NCI-H82 treated with DMSO at 0.1 percent for 48 hours (cell line): Measurements from ENCODE around the gene NR2C2AP.
"Not testable (repeated sequence)": the region's sequence is repeated elsewhere in the genome, so short reads cannot be mapped to it uniquely, and the experiment has no call there.

ENCODE experiments used
- DNase-seq: peaks from one replicate; lab custom pipeline; 2025; ENCODE audit not compliant: unreplicated experiment; lab: John Stamatoyannopoulos, UW

NR2C2AP gene, protein sequence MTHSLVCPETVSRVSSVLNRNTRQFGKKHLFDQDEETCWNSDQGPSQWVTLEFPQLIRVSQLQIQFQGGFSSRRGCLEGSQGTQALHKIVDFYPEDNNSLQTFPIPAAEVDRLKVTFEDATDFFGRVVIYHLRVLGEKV

DNA sequence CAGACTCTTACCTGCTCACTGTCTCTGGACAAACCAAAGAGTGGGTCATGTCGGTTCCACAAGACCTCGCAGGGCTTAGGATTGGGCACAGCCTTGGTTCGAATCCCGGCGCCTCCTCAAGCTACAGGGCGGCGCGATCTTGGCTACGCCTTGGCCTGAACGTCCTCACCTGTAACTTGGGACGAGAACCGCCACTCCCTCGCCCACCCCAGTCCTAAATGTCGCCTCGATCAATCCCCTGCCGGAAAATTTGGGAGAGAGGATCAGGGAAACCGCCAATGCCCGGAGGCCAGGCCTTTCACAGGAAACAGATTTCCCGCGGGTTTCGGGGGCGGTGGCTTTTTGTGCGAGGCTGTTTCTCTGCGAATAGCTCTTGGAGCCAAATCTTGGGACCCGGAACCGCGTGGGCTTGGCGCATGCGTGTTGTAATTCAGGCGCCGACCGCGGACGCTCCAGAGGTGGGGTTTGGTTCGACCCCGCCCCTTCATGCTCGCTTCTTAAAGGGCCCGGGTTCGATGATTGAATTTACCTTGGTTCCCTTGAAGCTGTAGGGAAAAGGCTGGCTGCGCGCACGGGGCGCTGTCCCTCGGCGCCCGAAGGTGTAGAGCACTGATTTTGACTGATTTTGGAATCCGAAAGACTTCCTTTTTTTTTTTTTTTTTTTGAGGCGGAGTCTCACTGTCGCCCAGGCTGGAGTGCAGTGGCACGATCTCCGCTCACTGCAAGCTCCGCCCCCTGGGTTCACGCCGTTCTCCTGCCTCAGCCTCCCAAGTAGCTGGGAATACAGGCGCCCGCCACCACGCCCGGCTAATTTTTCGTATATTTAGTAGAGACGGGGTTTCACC is at the start of gene NR2C2AP:
TSS of gene NR2C2AP (minus strand) at position 403 of the 845 bp plus-strand sequence. CDS start at position 49, 354 bp downstream.
- peak; percentile 90 for DNase-seq

DNA sequence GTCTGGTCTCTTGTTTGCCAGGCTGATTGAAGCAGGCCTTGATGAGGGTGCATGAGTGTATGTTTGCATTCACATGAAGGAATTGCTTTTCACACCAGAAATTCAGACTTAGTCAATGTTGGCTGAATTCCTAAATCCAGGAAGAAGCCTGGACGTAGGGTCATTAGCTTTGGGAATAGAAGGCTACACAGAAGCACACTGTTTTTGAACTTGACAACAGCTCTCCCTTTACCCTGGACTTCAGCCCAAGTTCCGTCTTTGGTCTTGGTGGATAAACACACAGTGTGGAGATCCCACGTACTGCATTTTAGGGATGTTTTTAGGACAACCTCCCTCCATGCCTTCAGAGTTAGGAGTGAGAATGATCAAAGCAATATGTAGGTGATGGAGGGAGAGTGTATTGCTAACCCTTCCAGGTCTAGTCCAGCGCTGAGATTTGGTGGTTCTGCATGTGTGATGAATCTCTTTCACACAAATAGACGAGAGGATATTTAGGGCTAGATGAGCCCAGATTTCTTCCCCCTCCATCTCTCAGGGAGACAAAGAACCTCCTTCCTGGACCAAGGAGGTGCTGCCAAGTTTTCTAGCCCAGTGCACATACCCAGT is 47.1 kb upstream of the NR2C2AP start:
- DNase-seq = no peak

DNA sequence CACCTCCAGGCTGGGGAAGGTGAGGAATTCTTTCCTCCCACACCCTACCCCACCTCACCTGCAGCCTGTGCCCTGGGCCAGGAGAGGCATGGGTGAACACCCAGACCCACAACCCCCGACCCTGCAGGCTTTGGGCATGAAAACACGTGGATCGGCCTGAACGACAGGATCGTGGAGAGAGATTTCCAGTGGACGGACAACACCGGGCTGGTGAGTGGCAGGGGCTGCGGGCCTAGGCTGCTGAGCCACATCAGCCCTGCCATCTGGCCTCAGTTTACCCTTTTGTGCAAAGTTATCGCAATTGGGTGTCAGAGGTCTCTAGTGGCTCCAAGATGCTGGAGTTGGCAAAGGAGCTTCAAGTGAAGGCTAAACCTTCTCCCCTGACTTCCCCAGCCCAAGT is 37.3 kb upstream of the NR2C2AP start:
- DNase-seq = no peak

DNA sequence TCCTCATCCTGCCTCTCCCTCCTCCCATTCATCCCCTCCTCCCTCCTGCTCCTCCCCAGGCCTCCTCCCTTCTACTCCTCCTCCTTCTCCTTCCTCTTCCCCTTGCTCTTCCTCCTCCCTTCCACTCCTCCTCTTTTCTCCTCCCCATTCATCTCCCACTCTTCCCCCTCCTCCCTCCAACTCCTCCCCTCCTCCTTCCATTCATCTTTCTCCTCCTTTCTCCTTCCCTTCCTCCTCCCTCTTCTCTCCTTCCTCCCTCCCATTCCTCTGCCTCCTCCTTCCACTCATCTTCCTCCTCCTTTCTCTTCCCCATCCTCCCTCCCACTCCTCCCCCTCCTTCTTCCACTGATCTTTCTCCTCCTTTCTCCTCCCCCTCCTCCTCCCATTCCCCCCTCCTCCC is 36.5 kb upstream of the NR2C2AP start:
- DNase-seq = no peak

DNA sequence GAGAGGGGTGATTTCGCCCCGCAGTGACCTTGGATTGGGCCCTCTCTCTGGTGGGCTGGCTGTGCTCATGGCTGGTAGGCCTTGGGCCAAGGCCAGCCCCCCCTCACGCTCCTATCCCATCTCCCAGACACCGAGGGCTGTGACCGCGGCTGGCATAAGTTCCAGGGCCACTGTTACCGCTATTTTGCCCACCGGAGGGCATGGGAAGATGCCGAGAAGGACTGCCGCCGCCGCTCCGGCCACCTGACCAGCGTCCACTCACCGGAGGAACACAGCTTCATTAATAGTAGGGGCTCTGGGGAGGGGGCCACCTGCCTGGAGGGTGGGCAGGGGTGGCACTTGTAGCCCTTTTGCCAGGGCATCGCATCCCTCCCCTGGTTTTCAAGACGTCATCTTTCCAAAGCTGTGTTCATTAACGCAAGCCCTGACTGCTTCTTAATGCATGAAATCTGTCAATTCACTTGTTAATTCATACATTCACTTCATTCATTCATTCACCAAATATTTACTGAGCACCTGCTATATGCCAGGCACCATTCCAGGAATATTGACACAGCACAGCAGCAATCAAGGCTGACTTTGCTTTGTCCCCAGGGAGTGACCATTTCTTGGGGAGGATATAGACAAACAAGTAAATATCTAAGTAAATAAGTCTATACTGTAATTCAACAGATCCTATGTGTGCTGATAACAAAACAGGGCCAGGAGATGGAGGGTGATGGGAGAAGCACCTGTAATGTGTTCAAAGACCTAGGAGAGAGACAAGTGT is 35.1 kb upstream of the NR2C2AP start:
- no peak for DNase-seq

DNA sequence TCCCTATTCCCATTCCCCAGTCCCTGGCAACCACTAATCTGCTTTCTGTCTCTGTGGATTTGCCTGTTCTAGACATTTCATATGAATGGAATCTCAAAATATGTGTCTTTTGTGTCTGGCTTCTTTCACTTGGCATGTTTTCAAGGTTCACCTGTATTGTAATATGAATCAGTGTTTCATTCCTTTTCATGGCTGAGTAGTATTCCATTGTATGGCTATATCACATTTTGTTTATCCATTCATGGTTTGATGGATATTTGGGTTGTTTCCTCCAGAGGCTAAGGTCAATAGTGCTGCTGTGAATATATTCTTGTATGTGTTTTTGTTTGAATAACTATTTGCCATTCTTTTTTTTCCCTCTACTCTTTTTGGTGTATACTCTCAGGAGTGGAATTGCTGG is 33.0 kb upstream of the NR2C2AP start:
- no peak for DNase-seq

DNA sequence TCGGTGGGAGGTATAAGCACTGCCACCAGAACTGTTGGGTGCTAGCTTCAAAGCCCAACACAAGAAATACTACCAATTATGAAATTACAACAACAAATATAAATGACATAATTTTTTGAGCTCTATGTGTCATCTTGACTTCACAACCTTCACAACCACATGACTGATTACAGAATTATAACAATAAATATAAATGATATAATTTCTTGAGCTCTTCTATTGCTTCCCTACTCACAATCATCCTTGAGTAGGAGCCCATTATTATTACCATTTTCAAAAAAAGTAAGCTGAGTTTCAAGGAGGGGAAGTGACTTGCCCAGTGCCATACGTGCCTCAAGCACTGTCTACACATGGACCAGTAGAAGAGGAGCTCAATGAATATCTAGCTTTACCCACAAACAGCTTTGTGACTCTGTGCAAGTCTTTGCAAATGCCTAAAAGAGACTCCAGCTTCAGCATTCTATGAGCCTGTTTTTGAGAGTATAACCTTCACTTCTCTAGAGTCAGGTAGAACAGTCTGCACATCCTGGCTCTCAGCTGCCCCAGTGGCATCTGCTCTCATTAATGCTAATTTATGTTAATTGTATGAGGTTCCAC is 31.1 kb upstream of the NR2C2AP start:
- no peak for DNase-seq

DNA sequence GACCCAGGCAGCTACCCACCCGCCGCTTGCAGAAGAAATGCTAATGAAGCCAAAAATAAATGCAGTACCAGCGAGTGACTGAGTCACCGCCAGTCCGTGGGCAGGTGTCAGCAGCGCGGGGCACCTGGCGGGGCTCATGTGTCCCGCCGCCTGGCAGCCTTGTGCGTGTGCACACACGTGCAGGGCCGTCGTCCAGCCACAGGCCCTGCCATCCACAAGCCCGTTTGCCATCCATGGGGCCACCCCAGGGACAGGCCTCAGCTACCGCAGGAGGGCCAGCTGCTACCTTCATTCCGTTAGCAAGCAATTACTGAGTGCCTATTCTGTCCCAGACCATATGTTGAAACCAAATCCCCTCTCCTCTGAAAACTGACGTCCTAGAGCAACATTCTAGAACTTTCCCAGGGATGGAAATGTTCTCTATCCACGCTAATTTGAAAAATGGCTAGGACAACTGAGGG is 29.1 kb upstream of the NR2C2AP start:
- peak; percentile 67 for DNase-seq

DNA sequence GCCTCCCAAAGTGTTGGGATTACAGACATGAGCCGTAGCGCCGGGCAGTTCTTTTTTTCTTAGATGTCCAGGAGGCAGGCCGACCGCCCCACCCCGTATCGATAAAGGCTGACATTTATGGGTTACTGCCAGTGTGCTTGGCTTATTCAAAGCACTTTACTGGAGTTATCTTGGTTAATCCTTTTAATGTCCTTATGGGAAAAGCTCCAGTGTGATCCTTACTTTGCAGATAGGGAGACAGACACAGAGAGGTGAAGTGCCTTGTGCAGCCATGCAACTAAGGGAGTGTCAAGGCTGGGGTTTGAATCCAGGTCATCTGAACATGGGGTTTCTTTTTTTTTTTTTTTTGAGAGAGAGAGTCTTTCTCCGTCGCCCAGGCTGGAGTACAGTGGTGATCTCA is 27.8 kb upstream of the NR2C2AP start:
- peak; percentile 99 for DNase-seq

DNA sequence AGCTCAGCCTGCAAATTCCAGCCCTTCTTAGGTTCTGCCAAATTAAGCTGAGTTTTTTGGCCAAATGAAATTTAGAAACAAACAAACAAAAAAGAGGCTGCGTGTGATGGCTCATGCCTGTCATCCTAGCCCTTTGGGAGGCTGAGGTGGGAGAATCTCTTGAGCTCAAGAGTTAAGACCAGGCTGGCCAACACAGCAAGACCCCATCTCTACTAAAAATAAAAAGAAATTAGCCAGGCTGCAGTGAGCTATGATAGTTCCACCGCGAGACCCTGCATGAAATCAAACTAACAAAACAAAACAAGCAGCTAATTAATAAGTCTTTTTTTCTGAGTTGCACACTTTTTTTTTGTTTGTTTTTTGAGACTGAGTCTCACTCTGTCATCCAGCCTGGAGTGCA is 26.5 kb upstream of the NR2C2AP start:
- no peak for DNase-seq

DNA sequence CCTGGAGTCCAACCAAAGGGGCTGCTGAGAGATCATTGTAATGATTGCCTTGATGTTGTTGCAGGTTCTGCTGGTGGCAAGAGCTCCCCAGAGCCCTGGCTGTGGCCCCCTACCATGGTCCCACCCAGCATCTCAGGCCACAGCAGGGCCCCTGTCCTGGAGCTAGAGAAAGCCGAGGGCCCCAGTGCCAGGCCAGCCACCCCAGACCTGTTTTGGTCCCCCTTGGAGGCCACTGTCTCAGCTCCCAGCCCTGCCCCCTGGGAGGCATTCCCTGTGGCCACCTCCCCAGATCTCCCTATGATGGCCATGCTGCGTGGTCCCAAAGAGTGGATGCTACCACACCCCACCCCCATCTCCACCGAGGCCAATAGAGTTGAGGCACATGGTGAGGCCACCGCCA is 24.0 kb upstream of the NR2C2AP start:
- DNase-seq = no peak

DNA sequence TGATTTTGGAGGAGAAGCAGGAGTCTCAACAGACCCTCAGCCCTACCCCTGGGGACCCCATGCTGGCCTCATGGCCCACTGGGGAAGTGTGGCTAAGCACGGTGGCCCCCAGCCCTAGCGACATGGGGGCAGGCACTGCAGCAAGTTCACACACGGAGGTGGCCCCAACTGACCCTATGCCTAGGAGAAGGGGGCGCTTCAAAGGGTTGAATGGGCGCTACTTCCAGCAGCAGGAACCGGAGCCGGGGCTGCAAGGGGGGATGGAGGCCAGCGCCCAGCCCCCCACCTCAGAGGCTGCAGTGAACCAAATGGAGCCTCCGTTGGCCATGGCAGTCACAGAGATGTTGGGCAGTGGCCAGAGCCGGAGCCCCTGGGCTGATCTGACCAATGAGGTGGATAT is 23.4 kb upstream of the NR2C2AP start:
- DNase-seq = no peak

DNA sequence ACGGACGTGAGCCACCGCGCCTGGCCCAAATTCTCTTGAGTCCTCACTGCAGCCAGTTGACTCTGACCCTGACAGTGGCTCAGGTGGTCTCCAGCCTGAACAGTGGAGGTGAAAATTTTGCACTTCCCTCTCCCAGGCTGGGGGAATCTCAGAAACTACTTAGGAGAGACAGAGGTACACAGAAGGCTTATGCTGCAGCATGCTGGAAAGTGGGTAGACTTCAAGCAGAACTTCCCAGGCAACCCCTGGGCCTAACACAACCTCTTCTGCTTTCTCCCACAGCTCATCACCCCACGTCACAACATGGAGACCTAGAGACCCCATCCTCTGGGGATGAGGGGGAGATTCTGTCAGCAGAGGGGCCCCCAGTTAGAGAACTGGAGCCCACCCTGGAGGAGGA is 23.0 kb upstream of the NR2C2AP start:
- DNase-seq = no peak

DNA sequence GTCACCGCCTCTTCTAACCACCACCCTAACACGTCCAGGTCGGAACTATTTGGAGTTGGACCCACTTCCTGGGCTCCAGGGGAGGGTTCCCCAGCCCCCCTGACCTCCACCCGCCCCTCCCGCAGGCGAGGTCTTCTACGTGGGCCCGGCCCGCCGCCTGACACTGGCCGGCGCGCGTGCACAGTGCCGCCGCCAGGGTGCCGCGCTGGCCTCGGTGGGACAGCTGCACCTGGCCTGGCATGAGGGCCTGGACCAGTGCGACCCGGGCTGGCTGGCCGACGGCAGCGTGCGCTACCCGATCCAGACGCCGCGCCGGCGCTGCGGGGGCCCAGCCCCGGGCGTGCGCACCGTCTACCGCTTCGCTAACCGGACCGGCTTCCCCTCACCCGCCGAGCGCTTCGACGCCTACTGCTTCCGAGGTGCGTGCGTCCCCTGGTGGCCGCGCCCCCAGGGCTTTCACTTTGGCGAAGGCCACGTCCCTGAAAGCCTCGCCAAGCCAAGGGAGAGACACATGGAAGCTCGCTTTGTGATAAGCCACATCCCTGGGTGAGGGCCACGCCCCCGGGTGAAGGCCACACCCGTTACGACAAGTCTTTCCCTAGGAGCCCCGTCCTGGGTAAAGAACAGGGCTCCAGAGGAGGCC is 21.8 kb upstream of the NR2C2AP start:
- peak; percentile 90 for DNase-seq

DNA sequence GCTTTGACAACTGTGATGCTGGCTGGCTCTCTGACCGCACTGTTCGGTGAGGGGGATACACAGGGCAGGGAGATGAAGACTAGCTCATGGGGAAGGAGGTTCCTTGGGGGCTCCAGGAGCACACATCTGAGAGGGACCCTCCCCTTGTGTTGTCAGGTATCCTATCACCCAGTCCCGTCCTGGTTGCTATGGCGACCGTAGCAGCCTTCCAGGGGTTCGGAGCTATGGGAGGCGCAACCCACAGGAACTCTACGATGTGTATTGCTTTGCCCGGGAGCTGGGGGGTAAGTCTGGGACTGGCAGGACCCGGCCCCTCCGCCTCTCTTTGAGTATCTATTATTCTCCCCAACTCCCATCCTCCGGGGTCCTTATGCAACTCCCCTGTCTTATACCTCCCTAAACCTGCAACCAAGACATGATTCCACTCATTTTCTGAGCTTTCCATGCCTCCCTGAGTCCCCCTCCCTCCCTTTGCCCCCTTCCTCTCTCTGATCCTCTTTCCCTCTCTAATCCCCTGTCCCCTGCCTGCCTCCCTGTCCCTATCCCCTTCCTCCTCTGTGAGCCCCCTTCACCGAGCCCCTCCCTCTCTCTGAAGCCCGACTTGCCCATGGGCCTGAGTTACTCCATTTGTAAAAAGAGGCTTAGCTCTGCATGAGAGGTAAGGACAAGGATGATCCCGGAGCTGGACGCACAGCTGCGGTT is 21.1 kb upstream of the NR2C2AP start:
- peak; percentile 75 for DNase-seq

DNA sequence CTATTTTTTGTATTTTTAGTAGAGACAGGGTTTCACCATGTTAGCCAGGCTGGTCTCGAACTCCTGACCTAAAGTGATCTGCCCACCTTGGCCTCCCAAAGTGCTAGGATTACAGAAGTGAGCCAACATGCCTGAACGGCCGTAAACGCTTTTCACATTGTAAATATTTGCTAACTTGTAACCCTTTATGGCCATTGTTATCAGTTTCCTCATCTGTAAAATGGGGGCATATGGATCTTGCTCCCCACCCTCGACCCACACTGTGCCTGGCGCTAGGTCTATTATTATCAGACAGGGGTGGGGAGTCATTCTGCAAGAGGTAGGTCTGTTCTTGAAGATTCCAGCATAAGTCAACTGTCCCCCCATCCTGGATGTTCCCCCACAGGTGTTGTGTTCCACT is 20.4 kb upstream of the NR2C2AP start:
- DNase-seq = no peak

DNA sequence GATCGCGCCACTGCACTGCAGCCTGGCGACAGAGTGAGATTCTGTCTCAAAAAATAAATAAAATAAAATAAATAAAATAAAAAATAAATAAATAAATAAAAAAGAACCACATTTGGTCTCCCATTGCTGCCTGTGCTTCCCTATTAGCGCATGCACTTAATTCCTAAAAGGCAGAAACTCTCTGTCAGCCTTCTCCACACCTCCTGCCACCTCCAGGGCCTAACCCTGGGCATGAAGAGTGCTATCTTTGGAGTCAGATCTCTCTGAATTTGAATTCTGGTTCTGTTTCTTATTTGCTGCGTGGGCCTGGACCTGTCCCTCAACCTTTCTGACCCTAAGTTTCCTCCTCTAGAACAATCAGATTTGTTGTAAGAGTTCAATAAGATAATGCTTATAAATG is 19.8 kb upstream of the NR2C2AP start:
- DNase-seq = no peak

DNA sequence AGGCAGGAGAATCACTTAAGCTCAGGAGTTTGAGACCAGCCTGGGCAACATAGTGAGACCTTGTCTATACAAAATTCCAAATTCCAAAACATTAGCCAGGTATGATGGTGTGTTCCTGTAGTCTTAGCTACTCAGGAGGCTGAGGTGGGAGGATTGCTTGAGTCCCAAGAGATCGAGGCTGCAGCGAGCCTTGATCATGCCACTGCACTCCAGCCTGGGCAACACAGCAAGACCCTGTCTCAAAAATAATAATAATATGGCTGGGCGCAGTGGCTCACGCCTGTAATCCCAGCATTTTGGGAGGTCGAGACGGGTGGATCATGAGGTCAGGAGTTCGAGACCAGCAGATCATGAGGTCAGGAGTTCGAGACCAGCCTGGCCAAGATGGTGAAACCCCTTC is 17.8 kb upstream of the NR2C2AP start:
- not testable (repeated sequence) for DNase-seq

DNA sequence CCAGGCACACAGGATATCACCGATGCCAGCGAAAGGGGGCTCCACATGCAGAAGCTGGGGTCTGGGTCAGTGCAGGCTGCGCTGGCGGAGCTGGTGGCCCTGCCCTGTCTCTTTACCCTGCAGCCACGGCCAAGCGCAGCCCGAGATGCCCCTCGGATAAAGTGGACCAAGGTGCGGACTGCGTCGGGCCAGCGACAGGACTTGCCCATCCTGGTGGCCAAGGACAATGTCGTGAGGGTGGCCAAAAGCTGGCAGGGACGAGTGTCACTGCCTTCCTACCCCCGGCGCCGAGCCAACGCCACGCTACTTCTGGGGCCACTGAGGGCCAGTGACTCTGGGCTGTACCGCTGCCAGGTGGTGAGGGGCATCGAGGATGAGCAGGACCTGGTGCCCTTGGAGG is 15.7 kb upstream of the NR2C2AP start:
- no peak for DNase-seq

DNA sequence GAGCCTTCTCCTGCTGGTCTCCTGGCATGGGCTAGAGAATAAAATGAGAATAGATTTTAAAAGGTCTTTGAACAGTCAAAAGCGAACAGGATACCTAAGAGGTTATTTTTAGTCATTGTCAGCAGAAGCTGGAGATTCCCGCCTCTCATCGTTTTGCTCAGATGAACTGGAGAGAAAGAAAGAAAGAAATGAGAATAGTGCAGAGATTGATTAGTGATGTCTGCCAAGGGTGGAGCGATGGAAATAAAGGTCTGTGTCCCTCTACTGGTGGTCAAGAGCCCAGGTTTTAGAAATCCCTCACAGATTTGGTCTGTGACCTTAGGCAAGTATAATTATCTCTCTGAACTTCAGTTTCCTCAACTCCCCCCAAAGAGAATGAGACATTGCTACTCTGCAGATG is 13.9 kb upstream of the NR2C2AP start:
- DNase-seq = no peak
